GM23338 (cell line): ENCODE measurements around the gene PPP1R7. TPM values are rescaled to one million over a fixed set of nuclear protein-coding genes. Genes with fewer than 3 reads are reported as not detected.

Source experiments
- ATAC-seq: fragments of 200-7000 bp; cut with Tn5 transposase; 3 replicates; pipeline ENCODE4 v1.9.1; 2020
- DNase-seq: peaks from one replicate; pipeline ENCODE4 v3.0.0-alpha.2; 2015; ENCODE audit warnings: low spot score
- H2AFZ ChIP-seq: fragments of 200-600 bp; sonication (generic); 2 replicates; pipeline ENCODE4 v1.8.0; 2016; ENCODE audit warnings: antibody characterized with exemption, mild to moderate bottlenecking, moderate library complexity
- H3F3A ChIP-seq: fragments of 200-600 bp; sonication (generic); replicated peaks from 2 replicates; pipeline ENCODE4 v1.8.0; 2017; ENCODE audit warnings: antibody characterized with exemption, mixed run types, low read depth
- H3K27ac ChIP-seq: fragments of 200-600 bp; sonication (generic); 2 replicates; pipeline ENCODE4 v1.6.1; 2016; ENCODE audit warnings: low read depth
- H3K27me3 ChIP-seq: fragments of 200-600 bp; sonication (generic); 2 replicates; pipeline ENCODE4 v1.8.0; 2016; ENCODE audit warnings: mild to moderate bottlenecking, mixed run types, moderate library complexity; ENCODE audit not compliant: insufficient read depth
- H3K36me3 ChIP-seq: fragments of 200-600 bp; sonication (generic); 2 replicates; pipeline ENCODE4 v1.8.0; 2016; ENCODE audit warnings: mild to moderate bottlenecking; ENCODE audit not compliant: insufficient read depth
- H3K4me1 ChIP-seq: fragments of 200-600 bp; sonication (generic); 2 replicates; pipeline ENCODE4 v1.8.0; 2016; ENCODE audit warnings: mild to moderate bottlenecking, moderate library complexity; ENCODE audit not compliant: insufficient read depth
- H3K4me2 ChIP-seq: fragments of 200-600 bp; sonication (generic); 2 replicates; pipeline ENCODE4 v1.7.1; 2017; ENCODE audit warnings: mixed run types
- H3K4me3 ChIP-seq: fragments of 200-600 bp; sonication (generic); 2 replicates; pipeline ENCODE4 v1.6.1; 2016; ENCODE audit warnings: mixed run types
- H3K79me2 ChIP-seq: fragments of 200-600 bp; sonication (generic); replicated peaks from 2 replicates; pipeline ENCODE4 v1.8.0; 2017; ENCODE audit warnings: mild to moderate bottlenecking; ENCODE audit not compliant: insufficient read depth
- H3K9me2 ChIP-seq: fragments of 200-600 bp; sonication (generic); 2 replicates; pipeline ENCODE4 v1.8.0; 2017; ENCODE audit not compliant: insufficient read depth
- H4K20me1 ChIP-seq: fragments of 200-600 bp; sonication (generic); replicated peaks from 2 replicates; pipeline ENCODE4 v1.8.0; 2017; ENCODE audit warnings: mild to moderate bottlenecking; ENCODE audit not compliant: insufficient read depth
- H3K27ac Mint-ChIP-seq: 2 replicates; pipeline ENCODE4 v1.8.0; 2020; ENCODE audit warnings: inconsistent platforms, mild to moderate bottlenecking, moderate library complexity, mixed read lengths
- H3K27me3 Mint-ChIP-seq: 3 replicates; pipeline ENCODE4 v1.8.0; 2022; ENCODE audit warnings: low read depth, mild to moderate bottlenecking, moderate library complexity, mixed read lengths, inconsistent platforms; ENCODE audit not compliant: insufficient read depth, poor library complexity
- H3K36me3 Mint-ChIP-seq: 3 replicates; pipeline ENCODE4 v1.8.0; 2021; ENCODE audit warnings: low read depth, mild to moderate bottlenecking, inconsistent platforms, moderate library complexity, mixed read lengths
- H3K4me1 Mint-ChIP-seq: 3 replicates; pipeline ENCODE4 v1.8.0; 2020; ENCODE audit warnings: mild to moderate bottlenecking, inconsistent platforms, mixed read lengths
- H3K4me3 Mint-ChIP-seq: 3 replicates; pipeline ENCODE4 v1.8.0; 2021; ENCODE audit warnings: moderate library complexity, mild to moderate bottlenecking, inconsistent platforms, mixed read lengths
- H3K9me3 Mint-ChIP-seq: 3 replicates; pipeline ENCODE4 v1.8.0; 2020; ENCODE audit warnings: moderate library complexity, mild to moderate bottlenecking, inconsistent platforms, mixed read lengths
- CREB1 ChIP-seq: fragments of 250-450 bp; sonication (Bioruptor Pico); IDR thresholded peaks from 2 replicates; pipeline ENCODE4 v1.5.0; 2020; ENCODE audit warnings: low read depth, mild to moderate bottlenecking, moderate library complexity
- EZH2 ChIP-seq: fragments of 200-600 bp; sonication (generic); IDR thresholded peaks from one replicate; pipeline ENCODE4 v1.8.0; 2017; ENCODE audit warnings: antibody characterized with exemption, mild to moderate bottlenecking, low read depth; ENCODE audit not compliant: unreplicated experiment
- EZH2phosphoT487 ChIP-seq: fragments of 200-600 bp; sonication (generic); IDR thresholded peaks from one replicate; pipeline ENCODE4 v1.8.1; 2018; ENCODE audit warnings: antibody characterized with exemption; ENCODE audit not compliant: unreplicated experiment
- JUNB ChIP-seq: IDR thresholded peaks from one replicate; pipeline ENCODE4 v1.6.1; 2016; ENCODE audit warnings: antibody characterized with exemption; ENCODE audit not compliant: unreplicated experiment
- NANOG ChIP-seq: IDR thresholded peaks from 2 replicates; pipeline ENCODE4 v1.6.1; 2016; ENCODE audit warnings: antibody characterized with exemption, borderline replicate concordance
- POLR2AphosphoS5 ChIP-seq: IDR thresholded peaks from 2 replicates; pipeline ENCODE4 v1.6.1; 2016; ENCODE audit warnings: antibody characterized with exemption, low read depth
- STAT1 ChIP-seq: IDR thresholded peaks from one replicate; pipeline ENCODE4 v1.6.1; 2016; ENCODE audit warnings: antibody characterized with exemption; ENCODE audit not compliant: unreplicated experiment
- ZNF114 ChIP-seq: fragments of 250-450 bp; sonication (Bioruptor Pico); IDR thresholded peaks from 2 replicates; pipeline ENCODE4 v1.5.0; 2020; ENCODE audit warnings: mild to moderate bottlenecking, moderate library complexity
- ZNF331 ChIP-seq: fragments of 250-450 bp; sonication (Bioruptor Pico); IDR thresholded peaks from 2 replicates; pipeline ENCODE4 v1.5.0; 2020; ENCODE audit warnings: low read depth, mild to moderate bottlenecking, moderate library complexity
- polyA plus RNA-seq: library from polyadenylated mRNA; unstranded; fragments of >200 nt; fragmentation: Nextera tagmentation; extraction: Ambion mirVana; gene quantifications from 2 replicates; pipeline ENCODE4 v1.2.1, GENCODE V29; 2016
- total RNA-seq: library from RNA; depleted of rRNA; stranded (reverse); fragments of >200 nt; shearing (Covaris generic); gene quantifications from 2 replicates; pipeline ENCODE4 v1.2.3, GENCODE V29; 2014
- TF ChIP-seq, protein P1 (sequence below): fragments of 250-450 bp; sonication (Bioruptor Pico); IDR thresholded peaks from 2 replicates; pipeline ENCODE4 v1.5.0; 2020; ENCODE audit warnings: mild to moderate bottlenecking, moderate library complexity
- TF ChIP-seq, protein P2 (sequence below): IDR thresholded peaks from 2 replicates; pipeline ENCODE4 v1.6.1; 2016; ENCODE audit warnings: antibody characterized with exemption
- TF ChIP-seq, protein P3 (sequence below), 2 experiments: fragments of 200-600 bp in 1 of 2; sonication (generic) in 1 of 2; conservative IDR thresholded peaks; 2 replicates each; pipeline versions ENCODE4 v1.5.1 to v1.6.1; 2016 to 2017; ENCODE audit warnings: antibody characterized with exemption in 2 of 2, low read depth in 2 of 2, mild to moderate bottlenecking in 2 of 2, moderate library complexity in 1 of 2
- TF ChIP-seq, protein P4 (sequence below): IDR thresholded peaks from one replicate; pipeline ENCODE4 v1.6.1; 2018; ENCODE audit warnings: antibody characterized with exemption; ENCODE audit not compliant: unreplicated experiment

Gene PPP1R7
- total and polyA plus RNA-seq, 2 experiments from 2014 or later, result 48.2 to 94.3 TPM

DNA sequence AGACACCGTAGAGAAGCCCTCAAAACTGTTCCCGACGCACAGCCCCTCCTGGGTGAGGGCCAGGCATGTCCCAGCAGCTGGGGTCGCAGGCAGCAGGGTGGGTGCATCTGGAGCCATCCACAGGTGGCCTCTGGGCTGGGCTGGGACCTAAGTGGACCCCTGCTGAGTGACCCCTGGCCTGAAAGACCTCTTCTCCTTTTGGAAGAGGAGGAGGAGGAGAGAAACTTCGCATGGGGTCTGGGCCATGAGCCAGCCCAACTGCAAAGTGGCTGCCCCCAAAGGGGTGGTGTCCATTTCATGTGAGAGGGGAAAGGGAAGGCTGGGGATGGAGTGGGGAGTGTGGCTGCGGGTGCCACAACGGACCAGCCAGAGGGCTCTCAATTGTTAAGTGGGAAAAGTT, 63.3 kb downstream of the PPP1R7 start:
- TF ChIP-seq, protein P1, sequence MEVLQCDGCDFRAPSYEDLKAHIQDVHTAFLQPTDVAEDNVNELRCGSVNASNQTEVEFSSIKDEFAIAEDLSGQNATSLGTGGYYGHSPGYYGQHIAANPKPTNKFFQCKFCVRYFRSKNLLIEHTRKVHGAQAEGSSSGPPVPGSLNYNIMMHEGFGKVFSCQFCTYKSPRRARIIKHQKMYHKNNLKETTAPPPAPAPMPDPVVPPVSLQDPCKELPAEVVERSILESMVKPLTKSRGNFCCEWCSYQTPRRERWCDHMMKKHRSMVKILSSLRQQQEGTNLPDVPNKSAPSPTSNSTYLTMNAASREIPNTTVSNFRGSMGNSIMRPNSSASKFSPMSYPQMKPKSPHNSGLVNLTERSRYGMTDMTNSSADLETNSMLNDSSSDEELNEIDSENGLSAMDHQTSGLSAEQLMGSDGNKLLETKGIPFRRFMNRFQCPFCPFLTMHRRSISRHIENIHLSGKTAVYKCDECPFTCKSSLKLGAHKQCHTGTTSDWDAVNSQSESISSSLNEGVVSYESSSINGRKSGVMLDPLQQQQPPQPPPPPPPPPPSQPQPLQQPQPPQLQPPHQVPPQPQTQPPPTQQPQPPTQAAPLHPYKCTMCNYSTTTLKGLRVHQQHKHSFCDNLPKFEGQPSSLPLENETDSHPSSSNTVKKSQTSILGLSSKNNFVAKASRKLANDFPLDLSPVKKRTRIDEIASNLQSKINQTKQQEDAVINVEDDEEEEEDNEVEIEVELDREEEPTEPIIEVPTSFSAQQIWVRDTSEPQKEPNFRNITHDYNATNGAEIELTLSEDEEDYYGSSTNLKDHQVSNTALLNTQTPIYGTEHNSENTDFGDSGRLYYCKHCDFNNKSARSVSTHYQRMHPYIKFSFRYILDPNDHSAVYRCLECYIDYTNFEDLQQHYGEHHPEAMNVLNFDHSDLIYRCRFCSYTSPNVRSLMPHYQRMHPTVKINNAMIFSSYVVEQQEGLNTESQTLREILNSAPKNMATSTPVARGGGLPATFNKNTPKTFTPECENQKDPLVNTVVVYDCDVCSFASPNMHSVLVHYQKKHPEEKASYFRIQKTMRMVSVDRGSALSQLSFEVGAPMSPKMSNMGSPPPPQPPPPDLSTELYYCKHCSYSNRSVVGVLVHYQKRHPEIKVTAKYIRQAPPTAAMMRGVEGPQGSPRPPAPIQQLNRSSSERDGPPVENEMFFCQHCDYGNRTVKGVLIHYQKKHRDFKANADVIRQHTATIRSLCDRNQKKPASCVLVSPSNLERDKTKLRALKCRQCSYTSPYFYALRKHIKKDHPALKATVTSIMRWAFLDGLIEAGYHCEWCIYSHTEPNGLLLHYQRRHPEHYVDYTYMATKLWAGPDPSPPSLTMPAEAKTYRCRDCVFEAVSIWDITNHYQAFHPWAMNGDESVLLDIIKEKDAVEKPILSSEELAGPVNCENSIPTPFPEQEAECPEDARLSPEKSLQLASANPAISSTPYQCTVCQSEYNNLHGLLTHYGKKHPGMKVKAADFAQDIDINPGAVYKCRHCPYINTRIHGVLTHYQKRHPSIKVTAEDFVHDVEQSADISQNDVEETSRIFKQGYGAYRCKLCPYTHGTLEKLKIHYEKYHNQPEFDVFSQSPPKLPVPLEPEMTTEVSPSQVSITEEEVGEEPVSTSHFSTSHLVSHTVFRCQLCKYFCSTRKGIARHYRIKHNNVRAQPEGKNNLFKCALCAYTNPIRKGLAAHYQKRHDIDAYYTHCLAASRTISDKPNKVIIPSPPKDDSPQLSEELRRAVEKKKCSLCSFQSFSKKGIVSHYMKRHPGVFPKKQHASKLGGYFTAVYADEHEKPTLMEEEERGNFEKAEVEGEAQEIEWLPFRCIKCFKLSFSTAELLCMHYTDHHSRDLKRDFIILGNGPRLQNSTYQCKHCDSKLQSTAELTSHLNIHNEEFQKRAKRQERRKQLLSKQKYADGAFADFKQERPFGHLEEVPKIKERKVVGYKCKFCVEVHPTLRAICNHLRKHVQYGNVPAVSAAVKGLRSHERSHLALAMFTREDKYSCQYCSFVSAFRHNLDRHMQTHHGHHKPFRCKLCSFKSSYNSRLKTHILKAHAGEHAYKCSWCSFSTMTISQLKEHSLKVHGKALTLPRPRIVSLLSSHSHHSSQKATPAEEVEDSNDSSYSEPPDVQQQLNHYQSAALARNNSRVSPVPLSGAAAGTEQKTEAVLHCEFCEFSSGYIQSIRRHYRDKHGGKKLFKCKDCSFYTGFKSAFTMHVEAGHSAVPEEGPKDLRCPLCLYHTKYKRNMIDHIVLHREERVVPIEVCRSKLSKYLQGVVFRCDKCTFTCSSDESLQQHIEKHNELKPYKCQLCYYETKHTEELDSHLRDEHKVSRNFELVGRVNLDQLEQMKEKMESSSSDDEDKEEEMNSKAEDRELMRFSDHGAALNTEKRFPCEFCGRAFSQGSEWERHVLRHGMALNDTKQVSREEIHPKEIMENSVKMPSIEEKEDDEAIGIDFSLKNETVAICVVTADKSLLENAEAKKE (CRISPR knock-in tag), result no peak
- TF ChIP-seq CREB1 (no peak), NANOG (no peak), EZH2phosphoT487 (no peak), EZH2 (no peak), ZNF114 (no peak), STAT1 (no peak), POLR2AphosphoS5 (no peak), JUNB (no peak), ZNF331 (no peak)
- TF ChIP-seq, protein P2, sequence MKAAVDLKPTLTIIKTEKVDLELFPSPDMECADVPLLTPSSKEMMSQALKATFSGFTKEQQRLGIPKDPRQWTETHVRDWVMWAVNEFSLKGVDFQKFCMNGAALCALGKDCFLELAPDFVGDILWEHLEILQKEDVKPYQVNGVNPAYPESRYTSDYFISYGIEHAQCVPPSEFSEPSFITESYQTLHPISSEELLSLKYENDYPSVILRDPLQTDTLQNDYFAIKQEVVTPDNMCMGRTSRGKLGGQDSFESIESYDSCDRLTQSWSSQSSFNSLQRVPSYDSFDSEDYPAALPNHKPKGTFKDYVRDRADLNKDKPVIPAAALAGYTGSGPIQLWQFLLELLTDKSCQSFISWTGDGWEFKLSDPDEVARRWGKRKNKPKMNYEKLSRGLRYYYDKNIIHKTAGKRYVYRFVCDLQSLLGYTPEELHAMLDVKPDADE, result no peak
- TF ChIP-seq, protein P3, sequence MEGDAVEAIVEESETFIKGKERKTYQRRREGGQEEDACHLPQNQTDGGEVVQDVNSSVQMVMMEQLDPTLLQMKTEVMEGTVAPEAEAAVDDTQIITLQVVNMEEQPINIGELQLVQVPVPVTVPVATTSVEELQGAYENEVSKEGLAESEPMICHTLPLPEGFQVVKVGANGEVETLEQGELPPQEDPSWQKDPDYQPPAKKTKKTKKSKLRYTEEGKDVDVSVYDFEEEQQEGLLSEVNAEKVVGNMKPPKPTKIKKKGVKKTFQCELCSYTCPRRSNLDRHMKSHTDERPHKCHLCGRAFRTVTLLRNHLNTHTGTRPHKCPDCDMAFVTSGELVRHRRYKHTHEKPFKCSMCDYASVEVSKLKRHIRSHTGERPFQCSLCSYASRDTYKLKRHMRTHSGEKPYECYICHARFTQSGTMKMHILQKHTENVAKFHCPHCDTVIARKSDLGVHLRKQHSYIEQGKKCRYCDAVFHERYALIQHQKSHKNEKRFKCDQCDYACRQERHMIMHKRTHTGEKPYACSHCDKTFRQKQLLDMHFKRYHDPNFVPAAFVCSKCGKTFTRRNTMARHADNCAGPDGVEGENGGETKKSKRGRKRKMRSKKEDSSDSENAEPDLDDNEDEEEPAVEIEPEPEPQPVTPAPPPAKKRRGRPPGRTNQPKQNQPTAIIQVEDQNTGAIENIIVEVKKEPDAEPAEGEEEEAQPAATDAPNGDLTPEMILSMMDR (conservative IDR thresholded peaks at IDR 0.05; ENCODE audit: low read depth in 2 of 2), result no peak
- TF ChIP-seq, protein P4, sequence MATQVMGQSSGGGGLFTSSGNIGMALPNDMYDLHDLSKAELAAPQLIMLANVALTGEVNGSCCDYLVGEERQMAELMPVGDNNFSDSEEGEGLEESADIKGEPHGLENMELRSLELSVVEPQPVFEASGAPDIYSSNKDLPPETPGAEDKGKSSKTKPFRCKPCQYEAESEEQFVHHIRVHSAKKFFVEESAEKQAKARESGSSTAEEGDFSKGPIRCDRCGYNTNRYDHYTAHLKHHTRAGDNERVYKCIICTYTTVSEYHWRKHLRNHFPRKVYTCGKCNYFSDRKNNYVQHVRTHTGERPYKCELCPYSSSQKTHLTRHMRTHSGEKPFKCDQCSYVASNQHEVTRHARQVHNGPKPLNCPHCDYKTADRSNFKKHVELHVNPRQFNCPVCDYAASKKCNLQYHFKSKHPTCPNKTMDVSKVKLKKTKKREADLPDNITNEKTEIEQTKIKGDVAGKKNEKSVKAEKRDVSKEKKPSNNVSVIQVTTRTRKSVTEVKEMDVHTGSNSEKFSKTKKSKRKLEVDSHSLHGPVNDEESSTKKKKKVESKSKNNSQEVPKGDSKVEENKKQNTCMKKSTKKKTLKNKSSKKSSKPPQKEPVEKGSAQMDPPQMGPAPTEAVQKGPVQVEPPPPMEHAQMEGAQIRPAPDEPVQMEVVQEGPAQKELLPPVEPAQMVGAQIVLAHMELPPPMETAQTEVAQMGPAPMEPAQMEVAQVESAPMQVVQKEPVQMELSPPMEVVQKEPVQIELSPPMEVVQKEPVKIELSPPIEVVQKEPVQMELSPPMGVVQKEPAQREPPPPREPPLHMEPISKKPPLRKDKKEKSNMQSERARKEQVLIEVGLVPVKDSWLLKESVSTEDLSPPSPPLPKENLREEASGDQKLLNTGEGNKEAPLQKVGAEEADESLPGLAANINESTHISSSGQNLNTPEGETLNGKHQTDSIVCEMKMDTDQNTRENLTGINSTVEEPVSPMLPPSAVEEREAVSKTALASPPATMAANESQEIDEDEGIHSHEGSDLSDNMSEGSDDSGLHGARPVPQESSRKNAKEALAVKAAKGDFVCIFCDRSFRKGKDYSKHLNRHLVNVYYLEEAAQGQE, result no peak
- H3K36me3 ChIP-seq, result no peaks in the 10 kb centered on the region
- no peaks in the 10 kb centered on the region for H3K79me2 ChIP-seq
- Mint-ChIP-seq H3K4me3 (no peak overlapping the region), H3K27ac (no peak overlapping the region), H3K9me3 (no peaks in the 10 kb centered on the region; the same call in 2 of the 3 replicates), H3K36me3 (no peaks in the 10 kb centered on the region; the same call in 2 of the 3 replicates), H3K4me1 (peaks cover 14% of the 10 kb centered on the region), H3K27me3 (peaks cover 20% of the 10 kb centered on the region)
- no peak overlapping the region for H2AFZ ChIP-seq
- no peak for DNase-seq
- H3F3A ChIP-seq, result peaks cover 5% of the 10 kb centered on the region; the same call in 1 of the 2 replicates
- peaks cover 14% of the 10 kb centered on the region; the same call in 1 of the 2 replicates for H3K4me1 ChIP-seq
- H3K9me2 ChIP-seq, result no peaks in the 10 kb centered on the region
- ATAC-seq, result no peak
- no peak overlapping the region for H3K4me2 ChIP-seq
- no peaks in the 10 kb centered on the region for H3K27me3 ChIP-seq
- H3K4me3 ChIP-seq, result no peak overlapping the region
- H4K20me1 ChIP-seq, result no peaks in the 10 kb centered on the region
- no peak overlapping the region for H3K27ac ChIP-seq
